Measurements from ENCODE around the gene RNU1-1.
"Not testable (repeated sequence)": the region's sequence is repeated elsewhere in the genome, so short reads cannot be mapped to it uniquely, and the experiment has no call there.

RNU1-1 gene

DNA sequence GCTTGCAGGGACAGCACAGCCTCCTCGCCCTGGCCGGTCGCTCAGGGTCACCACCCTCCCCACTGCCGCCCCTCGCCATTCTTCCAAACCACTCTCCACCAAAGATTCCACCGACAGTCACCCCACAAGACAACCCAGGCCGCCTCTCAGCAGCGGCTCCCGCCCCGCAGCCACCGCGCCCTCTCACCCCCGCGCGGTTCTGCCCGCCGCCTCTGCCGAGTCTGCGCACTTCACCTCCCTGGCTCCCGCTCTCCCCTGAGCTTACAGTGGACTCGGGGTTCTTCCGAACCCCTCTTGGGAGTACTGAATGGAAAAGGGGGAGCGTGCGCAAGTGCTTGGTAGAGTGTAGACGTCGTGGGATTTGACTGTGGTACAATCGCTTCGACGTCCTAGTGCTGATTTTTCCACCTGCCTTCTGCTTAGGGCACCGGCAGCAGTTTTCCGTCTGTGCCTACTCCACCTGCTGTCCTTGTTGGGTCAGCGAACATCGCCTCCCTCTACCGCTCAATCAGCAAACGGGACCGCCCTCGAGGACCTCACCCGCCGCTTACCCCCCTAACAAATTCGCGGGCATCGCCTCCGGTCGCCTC lies 20.2 kb upstream of the RNU1-1 start:
- in situ Hi-C loops (cut with HindIII; ENCODE audit: low sequenced_read_pairs); DNase-seq (ENCODE audit: low read depth); H3K4me3 ChIP-seq (ENCODE audit: low read depth, low read length): not testable (repeated sequence)

DNA sequence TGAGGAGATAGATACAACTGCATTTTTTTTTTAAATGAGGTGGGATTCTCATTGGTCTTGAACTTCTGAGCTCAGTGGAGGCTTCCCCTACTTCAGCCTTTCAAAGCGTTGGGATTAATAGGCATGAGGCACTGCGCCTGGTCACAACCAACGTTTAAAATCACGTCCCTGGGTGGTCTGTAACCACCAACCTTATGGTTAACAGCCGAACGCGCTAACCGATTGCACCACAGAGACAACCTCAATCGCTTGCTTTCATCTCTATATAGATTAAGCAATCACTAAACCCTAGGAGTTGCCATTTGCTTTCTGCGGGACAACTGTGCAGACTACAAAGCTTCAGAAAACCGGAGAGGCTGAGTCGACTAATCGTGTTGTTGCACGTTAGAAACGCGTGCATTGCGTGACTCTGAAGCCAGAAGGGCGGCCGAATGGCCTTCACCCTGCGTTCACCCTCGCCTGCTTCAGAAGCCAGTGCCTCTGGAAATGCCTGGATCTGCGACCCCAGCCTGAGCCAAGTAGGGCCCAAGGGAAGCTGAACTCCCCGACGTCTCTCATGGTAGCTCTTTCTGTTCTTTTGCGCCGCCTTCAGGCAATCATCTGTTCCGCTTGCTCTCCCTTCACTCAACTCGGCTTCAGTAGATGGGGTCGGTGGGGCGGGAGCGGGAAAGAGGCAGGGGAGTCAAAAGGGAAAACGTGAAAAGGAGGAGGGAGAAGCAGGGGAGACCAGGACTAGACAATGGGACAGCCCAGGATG lies 18.3 kb upstream of the RNU1-1 start:
- DNase-seq (ENCODE audit: low read depth); H3K4me3 ChIP-seq (ENCODE audit: low read depth, low read length); in situ Hi-C loops (cut with HindIII; ENCODE audit: low sequenced_read_pairs): not testable (repeated sequence)

DNA sequence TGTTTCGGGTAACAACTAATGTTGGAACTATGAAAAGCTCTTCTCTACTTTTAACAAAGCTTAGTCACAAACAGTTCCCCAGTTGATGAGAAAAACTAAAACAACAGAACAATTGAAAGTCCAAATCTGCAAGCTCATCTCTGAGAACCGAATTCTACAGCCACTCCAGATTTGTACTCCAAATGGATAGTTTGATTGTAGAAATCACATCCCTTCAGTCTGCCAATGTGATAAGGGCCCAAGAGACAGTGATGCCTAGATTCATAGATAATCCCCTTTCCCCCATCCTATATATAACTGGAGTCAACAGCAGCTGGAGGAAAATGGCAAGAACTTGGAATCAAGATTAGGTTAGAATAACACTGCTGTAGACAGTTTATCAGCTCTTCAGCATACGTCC lies 14.3 kb upstream of the RNU1-1 start:
- H3K4me3 ChIP-seq (ENCODE audit: low read depth, low read length); in situ Hi-C loops (cut with HindIII; ENCODE audit: low sequenced_read_pairs); DNase-seq (ENCODE audit: low read depth): not testable (repeated sequence)

DNA sequence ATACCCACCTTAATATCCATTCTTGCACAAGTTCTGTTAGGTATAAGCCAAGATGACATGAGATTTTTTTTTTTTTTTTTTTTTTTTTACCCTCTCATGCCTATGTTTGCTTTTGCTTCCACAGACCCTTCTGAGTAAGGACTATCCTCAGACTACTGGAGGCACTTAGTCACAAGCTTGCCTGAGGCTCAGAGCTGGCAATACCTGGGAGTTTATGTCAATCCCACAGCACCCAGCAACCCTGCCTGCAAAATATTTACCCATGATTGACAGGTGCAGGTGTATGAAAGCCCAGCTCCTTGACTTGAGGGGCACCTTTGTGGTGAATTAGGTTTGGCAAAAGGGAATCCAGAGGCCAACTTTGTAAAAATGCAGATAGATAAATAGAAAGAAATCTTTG lies 11.7 kb upstream of the RNU1-1 start:
- in situ Hi-C loops (cut with HindIII; ENCODE audit: low sequenced_read_pairs); DNase-seq (ENCODE audit: low read depth); H3K4me3 ChIP-seq (ENCODE audit: low read depth, low read length): not testable (repeated sequence)

DNA sequence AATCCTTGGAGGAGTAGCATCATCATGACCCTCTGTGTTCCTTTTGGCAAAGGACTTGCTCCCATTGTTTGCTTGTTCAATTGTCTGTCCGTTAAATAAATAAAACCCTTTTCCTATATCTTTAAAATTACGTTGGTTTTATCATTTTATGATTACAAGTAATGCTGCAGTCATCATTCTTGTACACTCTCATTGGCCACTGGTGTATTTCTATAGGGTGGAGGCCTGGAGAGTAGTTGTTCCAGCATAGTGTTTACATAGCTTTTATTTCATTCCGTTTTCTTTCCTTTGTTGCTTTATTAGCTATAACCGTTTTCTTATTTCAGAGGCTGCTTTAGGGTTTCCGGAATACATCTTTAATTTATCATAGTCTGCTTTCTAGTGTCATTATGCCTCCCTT lies 7.6 kb upstream of the RNU1-1 start:
- H3K4me3 ChIP-seq (ENCODE audit: low read depth, low read length); DNase-seq (ENCODE audit: low read depth); in situ Hi-C loops (cut with HindIII; ENCODE audit: low sequenced_read_pairs): not testable (repeated sequence)

DNA sequence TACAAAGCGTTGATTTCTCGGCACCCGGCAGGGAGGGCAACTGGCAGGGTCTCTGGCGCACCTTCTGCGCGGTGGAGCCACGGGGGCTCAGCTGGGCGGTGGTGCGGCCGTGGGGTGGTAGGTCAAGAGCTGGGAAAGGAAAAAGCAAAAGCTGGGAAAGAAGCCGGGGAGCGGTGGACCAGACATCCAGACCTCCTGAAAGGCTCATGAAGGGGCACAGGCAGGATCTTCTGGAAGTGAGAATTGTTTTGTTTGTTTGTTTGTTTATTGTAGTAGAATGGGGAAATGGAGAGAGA lies 7.2 kb upstream of the RNU1-1 start:
- no peak for DNase-seq (ENCODE audit: low read depth)
- H3K4me3 ChIP-seq (ENCODE audit: low read depth, low read length): peak overlapping the region; percentile 19
- in situ Hi-C loops (cut with HindIII; ENCODE audit: low sequenced_read_pairs): no loop called here
- TF ChIP-seq, protein P1, sequence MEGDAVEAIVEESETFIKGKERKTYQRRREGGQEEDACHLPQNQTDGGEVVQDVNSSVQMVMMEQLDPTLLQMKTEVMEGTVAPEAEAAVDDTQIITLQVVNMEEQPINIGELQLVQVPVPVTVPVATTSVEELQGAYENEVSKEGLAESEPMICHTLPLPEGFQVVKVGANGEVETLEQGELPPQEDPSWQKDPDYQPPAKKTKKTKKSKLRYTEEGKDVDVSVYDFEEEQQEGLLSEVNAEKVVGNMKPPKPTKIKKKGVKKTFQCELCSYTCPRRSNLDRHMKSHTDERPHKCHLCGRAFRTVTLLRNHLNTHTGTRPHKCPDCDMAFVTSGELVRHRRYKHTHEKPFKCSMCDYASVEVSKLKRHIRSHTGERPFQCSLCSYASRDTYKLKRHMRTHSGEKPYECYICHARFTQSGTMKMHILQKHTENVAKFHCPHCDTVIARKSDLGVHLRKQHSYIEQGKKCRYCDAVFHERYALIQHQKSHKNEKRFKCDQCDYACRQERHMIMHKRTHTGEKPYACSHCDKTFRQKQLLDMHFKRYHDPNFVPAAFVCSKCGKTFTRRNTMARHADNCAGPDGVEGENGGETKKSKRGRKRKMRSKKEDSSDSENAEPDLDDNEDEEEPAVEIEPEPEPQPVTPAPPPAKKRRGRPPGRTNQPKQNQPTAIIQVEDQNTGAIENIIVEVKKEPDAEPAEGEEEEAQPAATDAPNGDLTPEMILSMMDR (IDR thresholded peaks at IDR 0.05; ENCODE audit: low read depth, low read length, missing control alignments): no peak

DNA sequence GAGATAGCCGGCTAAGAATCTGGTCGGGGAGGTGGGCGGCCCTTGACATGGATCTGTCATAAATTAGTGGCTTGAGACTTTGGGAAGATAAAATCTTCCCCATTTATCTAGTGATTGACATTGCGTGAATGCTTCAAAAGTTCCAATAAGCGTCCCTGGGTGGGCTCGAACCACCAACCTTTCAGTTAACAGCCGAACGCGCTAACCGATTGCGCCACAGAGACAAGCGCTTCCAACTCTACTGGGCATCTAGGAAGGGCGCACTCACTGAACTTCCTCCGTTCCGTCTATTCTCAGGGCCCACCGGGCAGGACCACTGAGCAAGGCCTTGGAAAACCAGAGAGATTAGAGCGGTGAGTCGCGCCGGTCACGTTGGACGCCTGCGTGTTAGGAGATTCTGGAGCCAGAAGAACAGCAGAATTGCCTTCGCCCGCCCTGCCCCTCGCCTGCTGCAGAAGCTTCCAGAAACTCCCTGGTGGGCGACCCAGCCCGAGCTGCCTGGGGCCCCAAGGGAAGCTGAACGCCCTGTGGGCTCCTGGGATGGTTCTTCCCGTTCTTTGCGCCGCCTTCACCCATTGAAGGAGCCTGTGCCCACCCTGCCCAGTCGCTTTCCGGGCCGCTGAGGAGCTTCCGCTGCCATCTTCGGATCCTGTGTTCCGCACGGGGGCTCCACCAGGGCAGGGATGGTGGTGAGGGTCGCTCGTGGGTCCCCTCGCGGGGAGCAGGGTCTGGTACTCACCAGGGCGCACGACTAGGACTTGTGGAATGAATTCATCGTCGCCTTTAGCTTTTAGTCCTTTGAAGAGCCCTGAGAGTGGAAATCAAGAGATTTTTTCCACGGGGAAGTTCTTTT lies 6.6 kb upstream of the RNU1-1 start:
- in situ Hi-C loops (cut with HindIII; ENCODE audit: low sequenced_read_pairs); DNase-seq (ENCODE audit: low read depth): not testable (repeated sequence)
- peak overlapping the region; percentile 19 for H3K4me3 ChIP-seq (ENCODE audit: low read depth, low read length)

DNA sequence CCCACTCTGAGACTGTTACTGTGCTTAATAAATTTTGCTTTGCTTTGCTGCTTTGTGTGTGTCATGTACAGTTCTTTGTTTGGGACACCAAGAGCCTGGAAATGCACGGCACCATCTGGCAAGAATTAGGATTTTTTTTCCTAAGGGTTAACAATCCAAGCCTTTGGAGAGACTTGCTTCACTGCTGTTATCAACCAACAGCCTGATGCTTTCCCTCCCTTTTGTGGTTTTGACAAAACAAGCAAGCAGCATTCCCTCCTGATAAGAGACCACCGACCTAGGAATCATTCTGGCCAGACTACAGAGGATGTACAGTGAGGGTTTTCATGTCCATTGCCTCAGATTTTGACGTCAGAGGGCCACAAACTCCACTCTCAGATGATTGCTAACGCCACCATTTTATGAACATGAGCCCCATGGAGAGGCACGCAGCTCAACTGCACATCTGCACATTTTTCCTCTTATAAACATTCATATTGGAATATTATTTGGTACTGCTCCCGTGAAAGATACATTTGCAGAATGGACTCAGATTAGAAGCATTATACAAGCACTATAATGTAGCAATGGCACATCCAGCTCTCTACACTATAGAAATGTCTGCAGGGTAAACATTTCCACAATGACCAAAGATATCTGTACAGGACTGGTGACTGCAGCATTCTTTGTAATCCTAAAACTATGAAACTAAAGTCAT lies 5.3 kb upstream of the RNU1-1 start:
- H3K4me3 ChIP-seq (ENCODE audit: low read depth, low read length); DNase-seq (ENCODE audit: low read depth); in situ Hi-C loops (cut with HindIII; ENCODE audit: low sequenced_read_pairs): not testable (repeated sequence)

DNA sequence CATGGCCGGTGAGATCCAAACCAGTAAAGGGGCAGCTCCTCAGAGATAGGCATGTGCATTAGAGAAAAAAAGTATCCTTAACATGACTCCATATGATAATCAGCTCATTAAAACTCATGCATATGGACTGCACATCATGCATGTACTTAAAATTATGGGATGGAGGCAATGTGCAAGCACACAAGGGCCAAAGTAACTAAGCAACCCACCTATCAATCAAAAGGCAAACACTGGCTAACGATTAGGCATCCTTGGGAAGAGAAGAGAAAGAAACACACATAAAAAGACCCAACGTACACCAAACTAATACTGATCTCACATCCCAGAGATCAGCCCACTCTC lies 4.8 kb upstream of the RNU1-1 start:
- H3K4me3 ChIP-seq (ENCODE audit: low read depth, low read length); DNase-seq (ENCODE audit: low read depth); in situ Hi-C loops (cut with HindIII; ENCODE audit: low sequenced_read_pairs): not testable (repeated sequence)

DNA sequence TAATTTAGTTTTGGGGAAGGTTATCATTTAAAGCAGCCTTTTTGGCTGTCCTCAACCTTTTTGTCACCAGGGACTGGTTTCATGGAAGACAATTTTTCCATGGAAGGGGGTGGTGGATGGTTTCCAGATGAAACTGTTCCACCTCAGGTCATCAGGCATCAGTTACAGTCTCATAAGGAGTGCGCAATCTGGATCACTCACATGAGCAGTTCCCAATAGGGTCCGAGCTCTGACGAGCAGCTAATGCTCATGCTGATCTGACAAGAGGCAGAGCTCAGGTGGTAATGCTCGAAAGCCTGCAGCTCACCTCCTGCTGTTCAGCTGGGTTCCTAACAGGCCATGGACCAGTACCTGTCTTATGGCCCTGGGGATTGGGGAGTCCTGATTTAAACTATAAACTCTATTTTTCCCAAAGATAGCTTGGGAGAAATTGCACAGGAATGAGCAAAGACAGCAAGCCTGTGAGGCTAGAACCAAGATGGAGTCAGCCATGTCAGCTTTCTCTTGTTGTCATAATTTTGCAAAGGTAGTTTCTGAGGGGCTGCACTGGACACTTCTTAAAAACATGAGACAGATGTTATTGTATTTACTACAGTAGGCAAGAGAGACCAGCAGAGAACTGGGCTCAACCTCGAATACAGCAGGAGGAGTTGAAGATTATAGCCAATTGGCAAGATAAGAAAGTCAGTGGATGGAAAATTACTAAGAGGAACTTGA lies 2.8 kb upstream of the RNU1-1 start:
- DNase-seq (ENCODE audit: low read depth); H3K4me3 ChIP-seq (ENCODE audit: low read depth, low read length); in situ Hi-C loops (cut with HindIII; ENCODE audit: low sequenced_read_pairs): not testable (repeated sequence)

DNA sequence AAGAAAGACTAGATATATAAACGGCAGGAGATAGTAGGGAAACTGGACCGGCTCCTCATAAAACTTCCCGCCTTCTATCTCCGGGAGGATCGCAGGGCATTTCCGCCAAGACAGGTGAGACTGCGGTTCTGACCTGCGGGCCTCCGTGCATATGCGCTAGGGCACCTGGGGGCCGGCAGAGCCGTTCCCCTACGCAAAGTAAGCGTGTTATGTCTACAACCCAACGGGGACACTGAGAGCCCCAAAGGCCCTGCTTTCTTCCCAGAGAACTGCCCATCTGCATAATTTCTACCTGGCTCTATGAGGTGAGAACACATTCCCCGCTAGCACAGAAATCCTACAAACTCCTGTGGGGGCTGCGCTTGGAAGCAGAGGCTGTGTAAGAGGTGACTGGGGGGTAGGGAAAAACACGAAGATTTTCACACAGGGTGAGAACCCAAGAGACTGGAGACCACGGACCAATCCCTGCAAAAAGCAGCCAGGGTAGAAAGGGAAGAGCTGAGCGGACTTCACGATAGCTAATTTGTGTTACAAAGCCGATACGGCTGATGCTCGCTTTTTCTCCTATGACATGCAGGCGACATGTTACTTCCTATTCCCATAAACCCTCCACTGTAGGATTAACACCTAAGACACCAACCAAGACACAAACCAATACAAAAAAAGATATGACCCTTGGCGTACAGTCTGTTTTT lies 526 bp downstream of the RNU1-1 start:
- H3K4me3 ChIP-seq (ENCODE audit: low read depth, low read length); in situ Hi-C loops (cut with HindIII; ENCODE audit: low sequenced_read_pairs): not testable (repeated sequence)
- DNase-seq (ENCODE audit: low read depth): peak; percentile 94

DNA sequence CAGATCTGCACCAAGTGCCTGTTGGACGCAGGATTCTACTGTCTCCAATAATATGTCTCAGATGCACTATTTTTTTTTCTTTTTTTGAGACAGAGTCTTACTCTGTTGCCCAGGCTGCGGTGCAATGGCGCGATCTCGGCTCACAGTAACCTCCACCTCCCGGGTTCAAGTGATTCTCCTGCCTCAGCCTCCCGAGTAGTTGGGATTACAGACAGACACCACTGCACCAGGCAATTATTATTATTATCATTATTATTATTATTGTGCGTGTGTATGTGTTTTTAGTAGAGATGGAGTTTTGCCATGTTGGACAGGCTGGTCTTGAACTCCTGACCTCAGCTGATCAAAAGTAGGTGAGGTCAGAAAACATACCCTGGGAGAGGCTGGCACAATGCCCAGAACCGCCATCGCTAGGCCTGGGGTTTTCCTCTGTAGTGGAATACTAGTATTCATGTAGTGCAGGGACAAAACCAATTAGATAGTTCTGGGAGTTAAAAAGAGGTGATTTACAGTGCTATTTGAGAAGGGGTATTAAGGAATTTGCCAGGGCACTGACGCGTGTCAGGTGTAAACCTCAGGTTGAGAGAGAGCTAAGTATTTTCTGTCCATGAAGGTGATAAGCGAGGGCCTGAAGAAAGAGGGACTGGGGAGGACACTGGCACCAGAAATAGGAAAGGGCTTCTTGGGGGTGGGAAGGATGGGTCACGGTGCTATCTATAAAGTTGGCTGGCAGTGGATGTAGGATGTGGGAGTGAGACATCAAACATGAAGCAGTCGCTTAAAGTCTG lies 1.3 kb downstream of the RNU1-1 start:
- DNase-seq (ENCODE audit: low read depth); in situ Hi-C loops (cut with HindIII; ENCODE audit: low sequenced_read_pairs): not testable (repeated sequence)

DNA sequence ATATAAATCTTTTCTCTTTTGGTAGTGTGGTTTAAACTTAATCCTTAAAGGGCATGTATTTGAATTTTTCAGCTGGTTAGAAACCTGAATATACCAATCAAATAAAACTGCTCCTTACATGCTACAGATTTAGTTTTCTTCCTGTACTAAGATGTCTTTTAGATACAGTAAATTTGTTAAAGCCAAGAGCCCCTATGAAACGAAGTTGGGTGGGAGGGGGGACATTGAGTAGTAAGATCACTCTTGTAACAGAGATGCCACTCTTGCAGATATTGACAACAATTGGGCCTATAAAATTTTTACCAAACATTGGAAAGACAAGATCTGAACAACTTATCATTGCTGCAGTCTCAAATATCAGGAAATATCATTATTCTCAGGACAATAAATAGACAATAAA lies 2.2 kb downstream of the RNU1-1 start:
- DNase-seq (ENCODE audit: low read depth); H3K4me3 ChIP-seq (ENCODE audit: low read depth, low read length); in situ Hi-C loops (cut with HindIII; ENCODE audit: low sequenced_read_pairs): not testable (repeated sequence)

More for the DNA sequence above, 1.3 kb downstream of the RNU1-1 start:
- not testable (repeated sequence) for H3K4me3 ChIP-seq (ENCODE audit: low read depth, low read length)

DNA sequence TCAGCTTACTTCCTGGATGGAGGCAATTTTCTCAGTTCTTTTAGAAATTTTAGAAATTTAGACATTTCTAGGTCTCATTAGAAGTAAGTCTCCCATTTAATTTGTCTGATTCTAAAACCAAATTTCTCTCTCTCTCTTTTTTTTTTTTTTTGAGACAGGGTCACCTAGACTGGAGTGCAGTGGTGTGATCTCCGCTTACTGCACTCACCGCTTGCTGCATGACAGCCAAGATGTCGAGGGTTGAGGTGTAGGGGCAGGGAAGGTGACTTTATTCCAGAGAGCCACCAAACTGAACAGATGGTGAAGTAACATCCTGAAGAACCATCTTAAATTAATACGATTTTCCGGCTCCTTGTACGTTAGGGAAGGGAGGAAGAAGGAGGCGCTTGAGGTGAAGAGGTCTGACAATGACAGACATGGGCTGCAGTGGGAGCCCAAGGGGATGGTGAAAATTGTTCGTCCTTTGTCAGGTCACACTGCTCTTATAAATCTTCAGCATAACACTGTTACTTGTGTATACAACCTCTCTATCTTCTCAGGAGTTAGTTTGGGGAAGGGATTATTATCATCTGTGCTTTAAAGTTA lies 5.1 kb downstream of the RNU1-1 start:
- H3K4me3 ChIP-seq (ENCODE audit: low read depth, low read length); in situ Hi-C loops (cut with HindIII; ENCODE audit: low sequenced_read_pairs); DNase-seq (ENCODE audit: low read depth): not testable (repeated sequence)

Measured in astrocyte of the cerebellum (primary cell).